NCI-H1105 treated with DMSO at 0.1 percent for 48 hours (cell line): ENCODE data around the gene ANKRD11.
"Not testable (repeated sequence)": the region's sequence is repeated elsewhere in the genome, so short reads cannot be mapped to it uniquely, and the experiment has no call there.

Source experiments
- DNase-seq: peaks from one replicate; lab custom pipeline; 2025; lab: John Stamatoyannopoulos, UW

The ANKRD11 gene

DNA sequence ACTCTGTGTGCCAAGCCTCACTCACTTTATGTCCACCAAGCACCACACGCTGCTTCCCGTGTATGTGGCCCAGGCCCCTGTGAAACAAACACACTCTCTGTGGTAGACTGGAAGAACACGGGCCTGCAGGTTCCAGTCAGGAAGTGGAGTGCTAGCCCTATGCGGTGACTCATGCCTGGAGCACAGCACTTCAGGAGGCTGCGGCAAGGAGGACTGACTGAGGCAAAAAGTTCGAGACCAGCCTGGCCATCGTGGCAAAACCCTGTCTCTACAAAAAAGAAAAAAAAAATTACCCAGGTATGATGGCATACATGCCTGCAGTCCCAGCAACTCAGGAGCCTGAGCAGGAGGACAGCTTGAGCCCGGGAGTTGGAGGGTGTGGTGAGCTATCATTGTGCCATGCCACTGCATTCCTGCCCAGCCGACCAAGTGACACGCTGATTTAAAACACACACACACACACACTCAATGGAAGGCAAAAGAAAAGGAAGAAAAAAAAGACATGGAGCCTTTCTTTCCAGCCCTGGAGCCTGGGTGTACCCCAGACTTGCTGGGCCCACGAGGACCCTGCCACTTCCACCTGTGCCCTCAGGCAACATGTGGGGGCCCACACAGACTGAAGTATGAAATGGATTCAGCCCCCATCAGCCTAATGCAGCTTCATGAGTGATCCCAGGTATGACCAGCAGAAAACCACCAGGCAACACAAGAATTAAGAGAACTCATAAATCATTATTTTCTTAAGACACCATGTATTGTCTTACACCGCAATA, 126.6 kb downstream of the ANKRD11 start:
- DNase-seq: no peak

DNA sequence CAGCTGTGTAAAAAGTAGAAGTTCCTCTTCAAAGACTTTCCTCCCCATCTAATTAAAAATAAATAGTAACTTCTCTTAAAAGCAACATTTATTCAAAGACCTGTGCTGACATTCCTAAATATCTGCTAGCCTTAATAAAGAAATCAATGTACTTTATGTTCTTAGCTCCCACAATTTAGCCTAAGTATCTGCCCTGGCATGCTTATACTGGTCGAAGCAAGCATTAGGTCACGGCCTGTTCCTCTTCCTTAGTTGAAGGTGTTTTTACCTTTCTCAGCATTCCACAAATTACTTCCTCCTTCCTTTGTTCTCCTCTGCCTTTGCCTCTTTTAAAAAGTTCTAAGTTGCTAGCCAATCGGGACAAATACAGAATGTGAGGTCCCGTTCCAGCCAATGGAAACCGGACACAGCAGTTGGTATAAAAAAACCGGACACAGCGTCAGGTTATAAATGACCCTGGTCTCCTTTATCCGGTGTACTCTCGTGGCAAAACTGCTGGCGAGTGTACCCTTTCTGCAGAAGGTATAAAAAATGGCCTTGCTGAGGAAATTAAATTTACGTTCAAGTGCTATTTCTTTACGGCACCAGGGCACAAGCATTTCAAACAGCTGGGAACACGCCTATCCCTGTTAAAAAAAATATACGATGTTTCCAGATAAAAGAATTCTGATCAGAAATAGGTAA, 127.7 kb downstream of the ANKRD11 start:
- DNase-seq: not testable (repeated sequence)

DNA sequence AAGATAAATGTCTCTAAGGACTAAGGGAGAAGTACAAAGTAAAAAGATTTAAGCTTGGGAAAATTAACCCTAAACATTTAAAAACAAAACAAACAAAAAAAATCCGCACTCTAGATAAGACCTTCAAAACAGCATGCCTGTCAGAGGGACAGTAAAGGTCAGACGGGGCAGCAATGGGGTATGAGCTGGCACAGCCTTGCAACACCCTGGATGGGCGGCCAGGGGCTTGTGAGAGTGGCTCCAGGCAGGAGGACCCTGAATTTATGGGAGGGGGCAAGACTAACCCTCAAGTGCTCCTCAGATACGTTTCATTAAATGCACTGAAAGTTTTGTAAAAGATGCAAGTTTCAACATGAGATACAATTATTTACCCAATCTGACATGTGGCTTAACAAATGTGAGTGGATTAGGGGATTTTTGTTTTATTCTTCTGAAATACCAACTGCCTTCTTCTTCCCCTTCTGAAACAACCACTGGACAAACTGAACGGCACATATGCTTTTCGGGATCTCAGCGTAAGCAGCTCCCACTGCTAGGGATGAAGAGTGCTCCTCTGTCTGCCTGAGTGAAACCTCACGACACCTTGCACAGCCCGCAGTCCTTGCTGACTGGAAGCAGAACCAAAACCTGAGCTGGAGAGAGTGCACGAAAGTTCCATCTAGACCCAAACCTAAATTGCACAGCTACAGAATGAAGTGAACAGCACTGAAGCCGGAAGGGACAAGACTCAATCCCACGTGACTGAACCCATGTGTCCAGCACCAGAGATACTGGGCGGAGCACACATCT, 128.4 kb downstream of the ANKRD11 start:
- no peak for DNase-seq

DNA sequence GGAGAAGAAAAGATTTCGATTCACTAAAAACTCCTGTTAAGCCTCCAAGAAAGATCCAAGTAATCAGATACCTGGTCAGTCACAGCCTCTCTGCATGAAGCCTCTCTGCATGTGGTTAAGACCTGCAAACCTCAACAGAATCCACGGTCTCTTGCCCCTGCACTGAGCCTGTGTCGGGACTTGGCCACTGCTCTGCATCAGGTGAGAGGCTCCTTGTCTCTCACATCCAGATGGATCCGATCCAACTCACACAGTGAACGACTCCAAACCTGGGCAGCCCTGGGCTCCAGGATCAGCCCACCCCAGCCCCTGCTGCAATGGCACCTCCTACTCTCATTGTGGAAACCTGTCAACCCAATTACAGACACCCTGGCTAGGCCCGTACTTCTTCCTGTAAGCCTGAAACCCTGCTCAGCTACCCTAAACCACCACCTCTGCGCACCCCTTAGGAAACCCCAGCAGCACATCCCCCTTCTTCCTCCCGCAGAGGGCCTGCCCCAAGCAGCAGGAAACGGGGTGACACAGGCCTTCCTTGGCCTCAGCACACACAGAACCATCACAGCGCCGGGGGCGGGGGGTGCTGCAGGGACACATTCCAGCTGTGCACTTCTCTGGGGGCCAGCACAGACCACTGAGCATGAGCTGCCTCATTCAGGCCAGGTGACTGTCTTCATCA, 129.5 kb downstream of the ANKRD11 start:
- no peak for DNase-seq

DNA sequence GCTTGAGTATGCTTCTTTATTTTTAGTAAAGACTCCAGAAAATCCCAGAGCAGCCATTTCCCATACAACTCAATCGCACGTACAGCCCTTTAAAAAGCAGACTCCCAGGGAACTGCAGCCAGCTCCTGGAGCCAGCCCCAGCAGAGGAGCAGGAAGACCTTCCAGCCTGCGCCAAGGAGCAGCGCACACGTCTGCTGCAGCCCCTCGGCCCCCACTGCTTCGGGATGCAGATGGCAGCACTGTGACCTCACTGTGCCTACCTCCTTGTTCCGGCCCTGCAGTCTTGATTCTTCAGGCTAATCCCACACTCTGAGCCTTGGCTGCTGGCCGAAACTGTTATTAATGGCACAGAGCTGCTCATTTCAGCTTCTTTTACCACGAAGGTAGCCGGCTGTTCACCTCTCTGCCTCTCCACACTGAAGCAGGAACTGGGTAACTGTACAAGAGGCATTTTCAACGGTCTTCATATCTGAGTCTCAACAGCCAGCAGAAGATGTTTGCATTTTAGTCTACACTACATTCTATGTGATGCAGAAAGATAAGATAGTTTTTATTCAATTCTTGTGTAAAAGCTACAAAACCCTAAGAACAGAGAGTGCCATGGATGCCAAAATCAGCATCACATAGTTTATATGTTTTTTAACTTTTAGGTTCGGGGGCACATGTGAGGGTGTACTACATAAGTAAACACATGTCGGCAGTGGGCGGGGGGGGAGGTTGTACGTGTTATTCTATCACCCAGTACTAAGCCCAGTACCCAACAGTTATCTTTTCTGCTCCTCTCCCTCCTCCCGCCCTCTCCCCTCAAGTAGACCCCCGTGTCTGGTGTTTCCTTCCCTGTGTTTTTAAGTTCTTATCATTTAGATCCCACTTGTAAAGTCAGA, 130.9 kb downstream of the ANKRD11 start:
- no peak for DNase-seq

DNA sequence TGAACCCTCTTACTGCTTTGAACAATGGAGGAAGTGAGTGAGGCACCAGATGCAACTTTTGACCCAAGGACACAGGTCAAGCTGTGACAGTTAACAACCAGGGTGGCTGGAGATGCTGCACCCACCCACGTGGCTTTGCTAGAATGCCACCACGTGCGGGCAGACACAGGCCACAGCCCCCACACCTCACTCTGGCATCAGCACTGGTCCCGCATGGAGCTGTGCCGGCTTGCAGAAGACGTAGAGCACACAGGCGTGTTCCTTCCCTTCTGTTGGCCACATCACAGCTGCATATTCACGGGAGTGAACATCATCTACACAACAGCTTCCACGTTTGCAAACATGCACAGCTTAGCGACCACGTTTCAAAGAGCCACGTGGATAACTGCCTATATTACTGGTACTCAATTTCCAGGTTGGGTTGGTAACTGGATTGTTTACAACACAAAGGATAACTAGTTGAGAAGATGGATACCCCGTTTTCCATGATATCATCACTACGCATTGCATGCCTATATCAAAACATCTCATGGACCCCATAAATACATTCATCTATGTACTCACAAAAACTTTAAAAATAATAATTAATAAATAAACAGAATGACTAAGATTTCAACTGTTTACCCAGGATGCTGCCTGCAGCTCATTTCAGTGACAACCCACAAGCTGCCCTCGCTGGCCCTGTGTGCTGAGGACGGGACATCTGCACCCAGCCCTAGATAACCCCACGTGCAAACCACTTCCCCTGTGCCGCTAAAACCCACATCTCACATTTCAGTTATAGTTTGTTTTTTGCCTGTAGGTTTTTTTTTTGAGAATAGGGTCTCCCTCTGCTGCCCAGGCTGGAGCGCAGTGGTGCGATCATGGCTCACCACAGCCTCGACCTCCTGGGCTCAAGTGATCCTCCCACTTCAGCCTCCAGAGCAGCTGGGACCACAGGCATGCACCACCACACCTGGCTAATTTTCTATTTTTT, 132.0 kb downstream of the ANKRD11 start:
- no peak for DNase-seq

DNA sequence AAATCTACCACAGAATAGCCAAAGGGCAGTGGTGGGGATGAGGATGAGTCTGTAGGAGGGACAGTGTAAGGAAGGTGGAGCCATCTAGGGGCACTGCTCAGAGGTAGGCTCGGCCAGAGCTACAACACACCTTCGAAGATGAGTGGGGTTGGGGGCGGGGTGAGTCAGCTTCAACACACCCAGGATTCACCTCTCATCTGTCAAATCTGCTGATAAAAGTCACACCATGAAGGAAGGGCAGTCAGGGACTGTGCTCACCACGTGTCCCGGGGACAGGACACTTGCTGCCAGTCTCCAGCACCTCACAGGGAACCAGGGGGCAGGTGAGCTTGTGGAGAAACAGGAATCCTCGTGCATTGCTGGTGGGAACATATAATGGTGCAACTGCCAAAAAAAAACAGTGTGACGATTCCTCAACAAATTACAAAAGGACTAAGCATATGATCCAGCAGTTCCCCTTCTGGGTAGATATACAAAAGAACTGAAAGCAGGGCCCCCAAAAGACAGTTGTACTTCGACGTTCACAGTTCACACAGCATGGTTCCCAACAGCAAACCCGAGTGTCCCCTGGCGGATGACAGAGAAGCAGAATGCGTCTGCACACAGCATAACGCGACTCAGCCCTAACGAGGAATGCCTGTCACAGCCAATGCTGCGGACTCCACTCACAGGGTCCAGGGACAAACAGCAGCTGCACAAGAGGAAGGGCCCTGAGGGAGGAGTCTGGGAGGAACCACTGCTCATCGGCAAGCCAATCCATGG, 133.1 kb downstream of the ANKRD11 start:
- no peak for DNase-seq

DNA sequence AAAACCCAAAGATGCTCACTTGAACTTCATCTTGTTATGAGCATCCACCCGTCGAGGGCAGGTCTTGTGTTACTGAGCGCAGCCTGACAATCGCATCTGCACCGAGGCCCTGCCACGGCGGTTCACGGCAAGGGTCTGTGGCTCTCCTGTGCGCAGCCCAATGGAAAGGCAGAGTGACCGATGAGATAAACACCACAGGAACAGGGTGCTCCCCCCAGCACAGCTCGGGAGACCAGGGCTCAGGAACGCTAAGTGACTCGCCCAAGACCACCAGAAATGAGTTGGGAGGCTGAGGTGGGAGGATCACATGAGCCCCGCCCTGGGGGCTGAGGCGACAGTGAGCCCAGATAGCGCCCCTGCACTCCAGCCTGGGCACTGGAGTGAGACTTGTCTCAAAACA, 134.7 kb downstream of the ANKRD11 start:
- no peak for DNase-seq

DNA sequence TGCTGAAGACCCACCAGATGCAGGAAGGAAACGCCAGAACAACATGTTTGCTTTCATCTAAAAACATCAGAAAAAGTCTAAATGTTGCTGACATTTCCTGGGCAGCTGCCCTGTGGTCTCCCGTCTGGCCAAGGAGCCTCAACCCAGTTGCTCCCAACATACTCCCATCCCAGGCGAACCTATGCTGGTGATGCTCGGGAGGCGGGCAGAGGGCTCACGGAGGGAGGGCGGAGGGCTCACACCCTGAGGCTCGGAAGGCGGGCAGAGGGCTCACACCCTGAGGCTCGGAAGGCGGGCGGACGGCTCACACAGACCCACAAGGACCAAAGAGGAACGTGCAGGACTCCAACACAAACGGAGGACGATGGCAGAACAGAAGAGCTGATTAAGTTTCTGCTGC, 135.4 kb downstream of the ANKRD11 start:
- no peak for DNase-seq

DNA sequence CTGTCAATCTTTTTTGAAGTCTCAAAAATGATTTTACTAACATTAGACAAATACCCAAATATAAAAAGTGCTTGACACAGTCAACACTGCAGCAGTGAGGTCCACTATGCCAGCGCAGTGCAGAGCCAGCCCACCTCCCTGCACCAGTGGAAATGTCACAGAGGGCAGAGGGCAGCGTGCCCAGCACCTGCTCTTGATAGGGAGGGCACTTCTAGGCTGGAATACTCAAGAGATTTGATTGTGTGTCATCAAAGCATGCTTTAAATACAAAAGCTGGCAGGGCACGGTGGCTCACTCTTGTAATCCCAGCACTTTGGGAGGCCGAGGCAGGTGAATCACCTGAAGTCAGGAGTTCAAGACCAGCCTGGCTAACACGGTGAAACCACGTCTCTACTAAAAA, 136.0 kb downstream of the ANKRD11 start:
- DNase-seq: no peak

DNA sequence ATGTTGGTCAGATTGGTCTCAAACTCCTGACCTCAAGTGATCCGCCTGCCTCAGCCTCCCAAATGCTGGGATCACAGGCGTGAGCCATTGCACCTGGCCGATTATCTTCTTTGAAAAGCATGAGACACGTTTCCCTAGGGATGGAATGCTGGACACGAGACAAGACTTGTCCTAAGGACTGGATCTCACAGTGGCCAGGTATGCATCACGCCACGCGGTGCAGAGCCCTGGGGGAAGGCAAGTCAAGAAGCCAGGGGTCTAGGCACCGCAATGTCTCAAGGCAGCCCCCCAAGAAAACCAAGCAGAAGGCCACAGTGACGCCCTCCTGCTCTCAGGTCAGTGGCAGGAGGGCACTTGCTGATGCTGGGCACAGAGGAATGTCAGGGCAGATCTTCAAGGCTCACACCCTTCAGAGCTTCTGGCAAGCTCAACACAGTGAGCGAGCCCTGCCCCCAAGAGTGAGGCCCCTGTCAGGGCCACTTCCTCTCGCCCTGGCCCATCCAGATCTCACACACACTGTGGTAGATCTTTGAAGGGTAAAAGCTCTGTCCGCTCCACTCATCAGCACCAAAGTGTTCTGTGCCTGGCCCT, 138.2 kb downstream of the ANKRD11 start:
- no peak for DNase-seq

DNA sequence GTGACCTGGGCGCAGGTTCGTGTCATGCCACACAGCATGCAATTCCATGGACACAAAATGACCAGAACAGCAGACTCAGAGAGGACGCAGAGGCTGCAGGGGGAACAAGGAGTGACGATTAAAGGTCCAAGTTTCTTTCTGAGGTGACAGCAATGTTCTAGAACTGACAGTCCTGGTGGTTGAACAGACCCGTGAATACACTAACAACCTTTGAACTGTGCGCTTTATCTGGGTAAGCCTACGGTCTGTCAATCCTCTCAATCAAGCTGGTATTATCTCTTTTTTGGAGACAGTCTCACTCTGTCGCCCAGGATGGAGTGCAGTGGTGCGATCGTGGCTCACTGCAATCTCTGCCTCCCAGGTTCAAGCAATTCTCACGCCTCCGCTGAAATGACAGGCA, 138.7 kb downstream of the ANKRD11 start:
- DNase-seq: no peak

DNA sequence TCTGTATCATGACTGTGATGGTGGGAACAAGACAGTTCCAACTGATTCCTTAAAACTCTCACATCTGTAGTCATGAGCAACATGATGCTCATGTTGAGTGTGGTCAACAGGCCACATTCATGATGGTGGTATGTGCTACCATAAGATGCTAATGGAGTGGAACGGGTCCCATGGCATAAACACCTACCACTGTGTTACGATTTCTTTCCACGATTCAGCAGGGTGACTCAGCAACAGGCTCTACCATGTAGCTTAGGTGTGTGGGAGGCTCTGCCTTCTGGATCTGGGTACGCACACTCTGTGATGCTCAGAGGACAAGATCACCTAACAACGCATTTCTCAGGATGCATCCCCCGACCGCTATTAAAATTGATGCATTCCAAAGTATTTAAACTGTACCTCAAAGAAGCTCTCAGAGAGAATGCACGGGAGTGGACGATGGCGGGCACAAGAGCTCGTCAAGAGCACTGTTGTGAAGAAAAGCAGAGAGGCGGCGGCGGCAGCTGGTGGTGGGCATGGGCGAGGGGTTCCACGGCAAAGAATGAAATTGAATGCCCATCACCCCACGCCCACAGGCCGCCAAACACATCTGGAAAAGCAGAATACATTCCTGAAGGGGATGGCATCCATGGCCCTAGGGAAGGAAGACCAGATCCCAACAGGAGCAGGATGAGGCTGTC, 139.5 kb downstream of the ANKRD11 start:
- DNase-seq: no peak

DNA sequence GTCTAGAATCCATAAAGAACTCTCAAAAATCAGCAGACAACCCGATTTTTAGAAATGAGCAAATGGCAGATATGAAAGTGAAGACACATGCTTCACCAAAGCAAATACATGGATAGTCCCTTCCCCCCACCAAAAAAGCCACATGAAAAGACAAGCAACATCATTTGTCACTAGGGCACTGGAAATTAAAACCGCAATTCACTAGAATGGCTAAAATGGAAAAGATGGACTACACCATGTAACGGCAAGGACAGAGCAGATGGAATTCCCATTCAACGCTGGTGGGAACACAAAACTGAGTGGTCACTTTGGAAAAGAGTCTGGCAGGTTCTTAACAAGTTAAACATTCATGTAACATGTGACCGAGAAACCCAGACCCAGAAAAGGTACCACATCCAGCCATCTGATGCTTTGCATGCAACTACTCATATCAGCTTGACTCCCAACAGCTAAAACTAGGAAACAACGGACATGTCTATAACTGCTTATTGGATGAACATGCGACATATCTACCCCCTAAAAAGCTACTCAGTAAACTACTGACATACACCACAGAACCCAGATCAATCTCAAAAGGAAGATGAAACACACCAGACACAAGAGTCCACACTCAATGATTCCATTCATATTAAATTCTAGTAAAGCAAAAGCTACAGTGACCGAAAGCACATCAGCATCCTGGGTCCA, 140.3 kb downstream of the ANKRD11 start:
- no peak for DNase-seq

DNA sequence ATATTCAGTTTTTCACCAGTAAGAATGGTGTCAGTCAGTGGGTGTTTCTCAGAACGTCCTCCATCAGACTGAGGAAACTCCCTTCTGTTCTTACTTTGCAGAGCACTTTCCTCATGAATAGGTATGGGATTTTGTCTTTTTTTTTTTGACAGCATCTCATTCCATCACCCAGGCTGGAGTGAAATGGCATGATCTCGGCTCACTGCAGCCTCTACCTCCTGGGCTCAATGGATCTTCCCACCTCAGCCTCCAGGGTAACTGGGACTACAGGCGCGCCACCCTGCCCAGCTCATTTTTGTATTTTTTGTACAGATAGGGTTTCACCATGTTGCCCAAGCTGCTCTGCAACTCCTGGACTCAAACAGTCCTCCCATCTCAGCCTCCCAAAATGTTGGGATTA, 142.6 kb downstream of the ANKRD11 start:
- DNase-seq: no peak

DNA sequence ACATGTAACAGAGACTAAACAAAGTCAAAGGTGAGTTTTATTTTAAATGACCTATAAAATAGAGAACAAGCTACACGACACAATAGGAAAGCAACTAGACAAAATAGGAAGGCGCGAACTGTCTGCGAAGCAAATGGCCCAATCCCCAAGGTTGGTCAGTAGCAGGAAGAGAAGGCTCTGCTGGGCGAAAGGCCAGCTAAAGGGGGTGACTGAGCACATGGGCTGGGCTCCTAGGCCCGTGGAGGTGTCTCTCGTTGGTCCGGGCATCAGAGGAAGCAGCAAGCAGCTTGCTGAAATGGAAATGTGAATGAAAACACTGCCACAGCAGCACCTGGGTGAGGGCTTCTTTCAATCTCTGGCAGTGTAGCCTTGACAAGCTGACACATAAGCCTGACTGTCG, 143.5 kb downstream of the ANKRD11 start:
- no peak for DNase-seq

DNA sequence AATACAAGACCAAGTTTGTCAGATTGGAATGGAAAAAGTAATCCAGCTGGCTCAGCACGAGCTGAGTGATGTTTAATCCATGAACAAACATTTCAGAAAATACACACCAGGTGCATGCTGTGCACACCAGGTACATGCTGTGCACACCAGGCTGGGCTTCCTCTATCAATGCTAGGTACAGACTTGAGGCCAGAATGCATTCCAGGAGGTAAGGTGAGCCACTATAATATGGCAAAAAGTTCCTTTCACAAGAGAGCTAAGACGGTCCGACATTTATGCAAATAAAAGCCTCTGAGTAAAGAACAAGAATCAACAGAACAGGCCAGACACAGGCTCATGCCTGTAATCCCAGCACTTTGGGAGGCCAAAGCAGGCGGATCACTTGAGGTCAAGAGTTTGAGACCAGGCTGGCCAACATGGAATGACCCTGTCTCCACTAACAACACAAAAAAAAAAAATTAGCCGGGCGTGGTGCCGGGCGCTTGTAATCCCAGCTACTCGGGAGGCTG, 144.7 kb downstream of the ANKRD11 start:
- DNase-seq: no peak
